DOHH2 (cell line): Measurements from ENCODE around the gene SPECC1L.

Source experiments
- H3F3A ChIP-seq: fragments of 200-600 bp; sonication (generic), shearing (Covaris generic); 2 replicates; pipeline ENCODE4 v1.6.0; 2016; ENCODE audit warnings: antibody characterized with exemption, mild to moderate bottlenecking; ENCODE audit not compliant: control insufficient read depth, insufficient read depth
- H3K27ac ChIP-seq: fragments of 200-600 bp; sonication (generic); 2 replicates; pipeline ENCODE4 v1.5.1; 2014; ENCODE audit warnings: low read depth, mild to moderate bottlenecking, low read length, moderate library complexity
- H3K27me3 ChIP-seq: fragments of 200-600 bp; sonication (generic); 2 replicates; pipeline ENCODE4 v1.6.1; 2014; ENCODE audit warnings: mild to moderate bottlenecking, low read length, mixed read lengths; ENCODE audit not compliant: control insufficient read depth
- H3K36me3 ChIP-seq: fragments of 200-600 bp; sonication (generic); 2 replicates; pipeline ENCODE4 v1.6.1; 2014; ENCODE audit warnings: mild to moderate bottlenecking, low read length, moderate library complexity, mixed read lengths; ENCODE audit not compliant: control insufficient read depth
- H3K4me1 ChIP-seq: fragments of 200-600 bp; sonication (generic); 2 replicates; pipeline ENCODE4 v1.6.1; 2014; ENCODE audit warnings: mild to moderate bottlenecking, low read length, mixed read lengths; ENCODE audit not compliant: control insufficient read depth
- H3K4me2 ChIP-seq: fragments of 200-600 bp; sonication (generic); 2 replicates; pipeline ENCODE4 v1.6.0; 2014; ENCODE audit warnings: mild to moderate bottlenecking, low read length, moderate library complexity
- H3K4me3 ChIP-seq: fragments of 200-600 bp; sonication (generic); 2 replicates; pipeline ENCODE4 v1.5.1; 2014; ENCODE audit warnings: mild to moderate bottlenecking, low read length, mixed read lengths
- H3K79me2 ChIP-seq: fragments of 200-600 bp; sonication (generic); 2 replicates; pipeline ENCODE4 v1.6.1; 2014; ENCODE audit warnings: mild to moderate bottlenecking, low read length, mixed read lengths; ENCODE audit not compliant: control insufficient read depth
- H3K9me2 ChIP-seq: fragments of 200-600 bp; sonication (generic); replicated peaks from 2 replicates; pipeline ENCODE4 v1.6.1; 2014; ENCODE audit warnings: mild to moderate bottlenecking, low read length, mixed read lengths; ENCODE audit not compliant: control insufficient read depth
- H3K9me3 ChIP-seq: fragments of 200-600 bp; sonication (generic); 2 replicates; pipeline ENCODE4 v1.6.1; 2014; ENCODE audit warnings: antibody characterized with exemption, low read length, mixed read lengths; ENCODE audit not compliant: control insufficient read depth, insufficient read depth
- H4K20me1 ChIP-seq: fragments of 200-600 bp; sonication (generic); 2 replicates; pipeline ENCODE4 v1.6.0; 2014; ENCODE audit warnings: low read depth, mild to moderate bottlenecking, antibody characterized with exemption, low read length, moderate library complexity; ENCODE audit not compliant: control insufficient read depth, insufficient read depth
- EZH2phosphoT487 ChIP-seq: fragments of 200-600 bp; sonication (generic); IDR thresholded peaks from 2 replicates; pipeline ENCODE4 v1.6.1; 2017; ENCODE audit warnings: borderline replicate concordance, mild to moderate bottlenecking, antibody characterized with exemption, low read length, moderate library complexity, mixed read lengths
- TF ChIP-seq, protein P1 (sequence below): fragments of 200-600 bp; sonication (generic); IDR thresholded peaks from one replicate; pipeline ENCODE4 v1.5.1; 2014; ENCODE audit warnings: antibody characterized with exemption, mild to moderate bottlenecking, low read depth, low read length; ENCODE audit not compliant: poor library complexity, severe bottlenecking

Gene SPECC1L

DNA sequence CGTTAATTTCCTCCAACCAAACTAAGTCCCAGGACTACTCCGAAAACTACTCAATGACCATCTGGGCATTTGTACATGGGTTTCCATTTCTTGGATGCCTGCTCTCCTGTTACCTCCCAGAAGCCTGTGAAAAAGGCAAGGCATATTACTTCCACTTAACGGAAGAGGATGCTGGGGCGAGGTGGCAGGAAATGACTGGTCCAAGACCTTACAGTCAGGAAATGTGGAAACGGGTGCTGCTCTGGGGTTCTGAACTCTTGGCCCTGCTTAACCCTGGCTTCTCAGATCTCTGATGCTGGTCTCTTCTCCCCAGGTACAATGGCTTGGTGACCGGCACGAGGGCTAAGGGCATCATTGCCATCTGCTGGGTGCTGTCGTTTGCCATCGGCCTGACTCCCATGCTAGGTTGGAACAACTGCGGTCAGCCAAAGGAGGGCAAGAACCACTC lies 169.7 kb downstream of the SPECC1L start:
- Histone ChIP-seq H3K4me2 (no peak overlapping the region), H3K79me2 (peaks cover 45% of the 10 kb centered on the region), H3K9me2 (no peaks in the 10 kb centered on the region), H3K27ac (no peak overlapping the region), H3K27me3 (no peaks in the 10 kb centered on the region), H3K4me3 (no peak overlapping the region), H3K36me3 (peaks cover 78% of the 10 kb centered on the region), H3K4me1 (peaks cover 35% of the 10 kb centered on the region), H3F3A (peaks cover 24% of the 10 kb centered on the region), H4K20me1 (peaks cover 4% of the 10 kb centered on the region), H3K9me3 (no peaks in the 10 kb centered on the region)
- TF ChIP-seq EZH2phosphoT487, result no peak
- TF ChIP-seq, protein P1, sequence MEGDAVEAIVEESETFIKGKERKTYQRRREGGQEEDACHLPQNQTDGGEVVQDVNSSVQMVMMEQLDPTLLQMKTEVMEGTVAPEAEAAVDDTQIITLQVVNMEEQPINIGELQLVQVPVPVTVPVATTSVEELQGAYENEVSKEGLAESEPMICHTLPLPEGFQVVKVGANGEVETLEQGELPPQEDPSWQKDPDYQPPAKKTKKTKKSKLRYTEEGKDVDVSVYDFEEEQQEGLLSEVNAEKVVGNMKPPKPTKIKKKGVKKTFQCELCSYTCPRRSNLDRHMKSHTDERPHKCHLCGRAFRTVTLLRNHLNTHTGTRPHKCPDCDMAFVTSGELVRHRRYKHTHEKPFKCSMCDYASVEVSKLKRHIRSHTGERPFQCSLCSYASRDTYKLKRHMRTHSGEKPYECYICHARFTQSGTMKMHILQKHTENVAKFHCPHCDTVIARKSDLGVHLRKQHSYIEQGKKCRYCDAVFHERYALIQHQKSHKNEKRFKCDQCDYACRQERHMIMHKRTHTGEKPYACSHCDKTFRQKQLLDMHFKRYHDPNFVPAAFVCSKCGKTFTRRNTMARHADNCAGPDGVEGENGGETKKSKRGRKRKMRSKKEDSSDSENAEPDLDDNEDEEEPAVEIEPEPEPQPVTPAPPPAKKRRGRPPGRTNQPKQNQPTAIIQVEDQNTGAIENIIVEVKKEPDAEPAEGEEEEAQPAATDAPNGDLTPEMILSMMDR, result no peak

DNA sequence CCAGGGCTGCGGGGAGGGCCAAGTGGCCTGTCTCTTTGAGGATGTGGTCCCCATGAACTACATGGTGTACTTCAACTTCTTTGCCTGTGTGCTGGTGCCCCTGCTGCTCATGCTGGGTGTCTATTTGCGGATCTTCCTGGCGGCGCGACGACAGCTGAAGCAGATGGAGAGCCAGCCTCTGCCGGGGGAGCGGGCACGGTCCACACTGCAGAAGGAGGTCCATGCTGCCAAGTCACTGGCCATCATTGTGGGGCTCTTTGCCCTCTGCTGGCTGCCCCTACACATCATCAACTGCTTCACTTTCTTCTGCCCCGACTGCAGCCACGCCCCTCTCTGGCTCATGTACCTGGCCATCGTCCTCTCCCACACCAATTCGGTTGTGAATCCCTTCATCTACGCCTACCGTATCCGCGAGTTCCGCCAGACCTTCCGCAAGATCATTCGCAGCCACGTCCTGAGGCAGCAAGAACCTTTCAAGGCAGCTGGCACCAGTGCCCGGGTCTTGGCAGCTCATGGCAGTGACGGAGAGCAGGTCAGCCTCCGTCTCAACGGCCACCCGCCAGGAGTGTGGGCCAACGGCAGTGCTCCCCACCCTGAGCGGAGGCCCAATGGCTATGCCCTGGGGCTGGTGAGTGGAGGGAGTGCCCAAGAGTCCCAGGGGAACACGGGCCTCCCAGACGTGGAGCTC lies 170.2 kb downstream of the SPECC1L start:
- H3K36me3 ChIP-seq, result peaks cover 72% of the 10 kb centered on the region
- H3K4me1 ChIP-seq, result peaks cover 33% of the 10 kb centered on the region
- H4K20me1 ChIP-seq, result peaks cover 4% of the 10 kb centered on the region
- H3K79me2 ChIP-seq, result peaks cover 39% of the 10 kb centered on the region
- H3K9me2 ChIP-seq, result no peaks in the 10 kb centered on the region
- H3K27ac ChIP-seq, result no peak overlapping the region
- H3K9me3 ChIP-seq, result no peaks in the 10 kb centered on the region
- no peaks in the 10 kb centered on the region for H3K27me3 ChIP-seq
- TF ChIP-seq, protein P1, result no peak
- no peak for TF ChIP-seq EZH2phosphoT487
- no peak overlapping the region for H3K4me3 ChIP-seq
- no peak overlapping the region for H3K4me2 ChIP-seq
- peaks cover 22% of the 10 kb centered on the region for H3F3A ChIP-seq

DNA sequence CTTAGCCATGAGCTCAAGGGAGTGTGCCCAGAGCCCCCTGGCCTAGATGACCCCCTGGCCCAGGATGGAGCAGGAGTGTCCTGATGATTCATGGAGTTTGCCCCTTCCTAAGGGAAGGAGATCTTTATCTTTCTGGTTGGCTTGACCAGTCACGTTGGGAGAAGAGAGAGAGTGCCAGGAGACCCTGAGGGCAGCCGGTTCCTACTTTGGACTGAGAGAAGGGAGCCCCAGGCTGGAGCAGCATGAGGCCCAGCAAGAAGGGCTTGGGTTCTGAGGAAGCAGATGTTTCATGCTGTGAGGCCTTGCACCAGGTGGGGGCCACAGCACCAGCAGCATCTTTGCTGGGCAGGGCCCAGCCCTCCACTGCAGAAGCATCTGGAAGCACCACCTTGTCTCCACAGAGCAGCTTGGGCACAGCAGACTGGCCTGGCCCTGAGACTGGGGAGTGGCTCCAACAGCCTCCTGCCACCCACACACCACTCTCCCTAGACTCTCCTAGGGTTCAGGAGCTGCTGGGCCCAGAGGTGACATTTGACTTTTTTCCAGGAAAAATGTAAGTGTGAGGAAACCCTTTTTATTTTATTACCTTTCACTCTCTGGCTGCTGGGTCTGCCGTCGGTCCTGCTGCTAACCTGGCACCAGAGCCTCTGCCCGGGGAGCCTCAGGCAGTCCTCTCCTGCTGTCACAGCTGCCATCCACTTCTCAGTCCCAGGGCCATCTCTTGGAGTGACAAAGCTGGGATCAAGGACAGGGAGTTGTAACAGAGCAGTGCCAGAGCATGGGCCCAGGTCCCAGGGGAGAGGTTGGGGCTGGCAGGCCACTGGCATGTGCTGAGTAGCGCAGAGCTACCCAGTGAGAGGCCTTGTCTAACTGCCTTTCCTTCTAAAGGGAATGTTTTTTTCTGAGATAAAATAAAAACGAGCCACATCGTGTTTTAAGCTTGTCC lies 171.0 kb downstream of the SPECC1L start:
- H3K27me3 ChIP-seq, result no peaks in the 10 kb centered on the region
- H3K4me1 ChIP-seq, result peaks cover 25% of the 10 kb centered on the region
- H3K4me2 ChIP-seq, result no peak overlapping the region

More for the DNA sequence above, 171.0 kb downstream of the SPECC1L start:
- no peak overlapping the region for H3K4me3 ChIP-seq
- H3F3A ChIP-seq, result peaks cover 17% of the 10 kb centered on the region
- H3K27ac ChIP-seq, result no peak overlapping the region
- no peaks in the 10 kb centered on the region for H3K9me3 ChIP-seq
- no peaks in the 10 kb centered on the region for H3K9me2 ChIP-seq
- H4K20me1 ChIP-seq, result peaks cover 4% of the 10 kb centered on the region
- H3K36me3 ChIP-seq, result peaks cover 64% of the 10 kb centered on the region
- H3K79me2 ChIP-seq, result peaks cover 31% of the 10 kb centered on the region
- TF ChIP-seq, protein P1, result no peak
- TF ChIP-seq EZH2phosphoT487, result no peak
